ENCODE measurements around the gene CARS2.
"Not testable (repeated sequence)": the region's sequence is repeated elsewhere in the genome, so short reads cannot be mapped to it uniquely, and the experiment has no call there.

The CARS2 gene

GRCh38 chr13:110610955-110611595 lies 94.8 kb downstream of the CARS2 start:
- no peak for DNase-seq
- in situ Hi-C loops (cut with HindIII; ENCODE audit: low pct_ligation_motif_present, low pct_unique_long_range_greater_than_20kb, low sequenced_read_pairs) = no loop called here

DNA sequence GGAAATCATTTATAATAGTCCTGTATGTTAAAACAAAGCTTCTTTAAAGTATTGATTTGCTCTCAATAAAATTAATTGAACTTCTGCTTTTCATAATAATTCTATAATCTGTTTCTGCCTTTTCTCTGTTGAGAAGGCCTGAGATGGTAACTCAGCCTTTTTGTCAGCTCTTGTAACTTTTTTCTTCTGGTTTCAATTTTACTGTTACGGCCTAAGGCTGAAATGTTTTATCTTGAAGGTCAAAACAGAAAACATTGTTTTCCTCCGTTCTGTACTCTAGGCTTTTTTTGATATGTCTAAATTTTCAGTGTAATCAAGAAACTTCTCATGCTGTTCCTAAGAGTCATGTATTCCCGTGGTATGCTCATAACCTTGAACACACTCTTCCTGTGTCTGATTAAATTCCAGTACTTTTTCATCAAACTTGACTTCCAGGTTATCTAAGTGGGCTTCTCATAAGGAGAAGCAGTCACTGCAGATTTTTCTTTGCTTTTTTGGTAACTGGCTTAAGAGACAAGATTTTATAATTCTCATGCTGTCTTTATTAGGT lies 98.2 kb downstream of the CARS2 start:
- in situ Hi-C loops (cut with HindIII; ENCODE audit: low pct_ligation_motif_present, low pct_unique_long_range_greater_than_20kb, low sequenced_read_pairs) = no loop called here

GRCh38 chr13:110606281-110606680 lies 99.6 kb downstream of the CARS2 start:
- DNase-seq; in situ Hi-C loops (cut with HindIII; ENCODE audit: low pct_ligation_motif_present, low pct_unique_long_range_greater_than_20kb, low sequenced_read_pairs): not testable (repeated sequence)

More for the DNA sequence above, 98.2 kb downstream of the CARS2 start:
- no peak for DNase-seq

- in situ Hi-C loops (cut with HindIII; ENCODE audit: low pct_ligation_motif_present, low pct_unique_long_range_greater_than_20kb, low sequenced_read_pairs) = no loop called here
- DNase-seq = no peak
Observed at GRCh38 chr13:110605132-110605531, 100.8 kb downstream of the CARS2 start.

GRCh38 chr13:110600980-110601379 lies 104.9 kb downstream of the CARS2 start:
- no peak for DNase-seq
- in situ Hi-C loops (cut with HindIII; ENCODE audit: low pct_ligation_motif_present, low pct_unique_long_range_greater_than_20kb, low sequenced_read_pairs) = no loop called here

- DNase-seq = no peak
- in situ Hi-C loops (cut with HindIII; ENCODE audit: low pct_ligation_motif_present, low pct_unique_long_range_greater_than_20kb, low sequenced_read_pairs) = no loop called here
Observed at GRCh38 chr13:110600261-110600819, 105.6 kb downstream of the CARS2 start.

- in situ Hi-C loops (cut with HindIII; ENCODE audit: low pct_ligation_motif_present, low pct_unique_long_range_greater_than_20kb, low sequenced_read_pairs) = no loop called here
- DNase-seq = no peak
Observed at GRCh38 chr13:110597041-110597689, 108.8 kb downstream of the CARS2 start.

DNA sequence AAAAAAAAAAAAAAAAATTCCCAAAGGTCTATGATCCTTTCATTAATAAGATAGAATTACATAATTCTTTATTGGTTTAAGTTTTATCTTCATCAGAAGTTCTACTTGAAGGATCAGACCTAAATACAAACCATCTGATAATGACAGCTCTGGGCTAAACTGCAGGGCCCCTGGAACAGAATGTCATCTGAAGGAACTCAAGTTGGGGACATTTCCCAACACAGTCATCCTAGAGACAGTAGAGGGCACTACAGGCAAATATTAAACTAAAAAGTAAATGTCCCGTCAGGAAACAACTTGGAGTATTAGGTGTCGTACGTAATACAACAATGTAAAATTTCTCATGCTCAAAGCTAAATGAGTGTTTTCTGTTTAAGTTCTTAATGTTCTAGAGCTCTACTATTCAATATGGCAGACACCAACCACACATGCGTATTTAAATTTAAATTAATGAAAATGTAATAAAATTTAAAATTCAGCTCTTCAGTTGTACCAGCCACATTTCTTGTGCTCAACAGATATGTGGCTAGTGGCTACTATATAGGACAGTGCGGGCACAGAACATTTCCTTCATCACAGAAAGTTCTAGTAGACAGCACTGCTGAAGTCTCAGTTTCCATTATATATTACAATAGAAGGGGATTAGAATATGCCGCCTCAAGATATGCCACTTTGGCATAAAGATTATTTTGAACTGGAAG lies 112.3 kb downstream of the CARS2 start:
- in situ Hi-C loops (cut with HindIII; ENCODE audit: low pct_ligation_motif_present, low pct_unique_long_range_greater_than_20kb, low sequenced_read_pairs) = no loop called here
- peak; percentile 62 for DNase-seq

DNA sequence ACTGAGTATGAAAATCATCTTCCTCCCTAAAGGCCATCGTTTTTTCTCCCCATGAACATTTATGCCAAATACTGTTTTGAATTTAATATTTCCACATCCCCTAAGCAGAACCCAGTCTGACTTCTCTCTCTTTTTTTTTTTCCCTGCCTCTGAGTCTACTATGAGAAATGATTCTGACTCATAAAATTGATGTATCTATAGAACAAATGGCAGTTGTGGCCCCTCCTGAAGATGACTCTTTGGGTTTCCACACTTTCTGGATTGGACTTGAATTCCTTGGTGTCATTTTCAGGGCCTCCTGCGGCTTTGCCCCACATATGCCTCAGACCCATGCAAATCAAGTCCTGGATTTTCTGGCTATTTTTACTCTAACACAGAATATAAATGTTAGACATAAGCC lies 113.3 kb downstream of the CARS2 start:
- in situ Hi-C loops (cut with HindIII; ENCODE audit: low pct_ligation_motif_present, low pct_unique_long_range_greater_than_20kb, low sequenced_read_pairs) = no loop called here
- DNase-seq = no peak

All from ACHN (cell line).